ENCODE data around the gene SLU7. TPM values are rescaled to one million over a fixed set of nuclear protein-coding genes. Genes with fewer than 3 reads are reported as not detected.

SLU7 gene
- total RNA-seq, 1 experiment from 2014 or later = 62.8 TPM

DNA sequence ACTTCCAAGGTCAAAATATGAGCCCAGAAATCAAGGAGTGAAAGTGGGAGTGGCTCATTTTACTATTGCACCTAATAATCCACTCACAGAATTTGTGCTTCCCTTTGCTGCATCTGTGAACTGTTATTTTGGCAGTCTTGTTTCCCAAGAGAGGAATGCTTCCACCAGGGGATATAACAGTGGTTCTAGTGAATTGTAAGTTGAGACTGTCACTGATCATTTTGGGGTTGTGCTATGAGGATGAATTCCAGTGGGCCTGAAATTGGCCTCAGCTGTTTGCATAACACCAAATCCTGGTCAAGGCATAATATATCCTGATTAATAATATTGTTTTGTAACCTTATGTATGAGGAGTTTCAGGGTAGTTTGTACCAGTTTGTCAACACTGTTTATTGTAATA, 33.4 kb downstream of the SLU7 start:
- Mint-ChIP-seq H3K36me3 (ENCODE audit: insufficient read depth, unreplicated experiment) (no peaks in the 10 kb centered on the region), H3K27ac (ENCODE audit: unreplicated experiment) (no peak overlapping the region), H3K27me3 (ENCODE audit: unreplicated experiment) (peaks cover 24% of the 10 kb centered on the region), H3K4me3 (ENCODE audit: low read depth, unreplicated experiment) (no peak overlapping the region), H3K9me3 (ENCODE audit: low read depth, unreplicated experiment) (peaks cover 3% of the 10 kb centered on the region), H3K4me1 (ENCODE audit: low read depth, unreplicated experiment) (no peaks in the 10 kb centered on the region)
- TF ChIP-seq, protein P1, sequence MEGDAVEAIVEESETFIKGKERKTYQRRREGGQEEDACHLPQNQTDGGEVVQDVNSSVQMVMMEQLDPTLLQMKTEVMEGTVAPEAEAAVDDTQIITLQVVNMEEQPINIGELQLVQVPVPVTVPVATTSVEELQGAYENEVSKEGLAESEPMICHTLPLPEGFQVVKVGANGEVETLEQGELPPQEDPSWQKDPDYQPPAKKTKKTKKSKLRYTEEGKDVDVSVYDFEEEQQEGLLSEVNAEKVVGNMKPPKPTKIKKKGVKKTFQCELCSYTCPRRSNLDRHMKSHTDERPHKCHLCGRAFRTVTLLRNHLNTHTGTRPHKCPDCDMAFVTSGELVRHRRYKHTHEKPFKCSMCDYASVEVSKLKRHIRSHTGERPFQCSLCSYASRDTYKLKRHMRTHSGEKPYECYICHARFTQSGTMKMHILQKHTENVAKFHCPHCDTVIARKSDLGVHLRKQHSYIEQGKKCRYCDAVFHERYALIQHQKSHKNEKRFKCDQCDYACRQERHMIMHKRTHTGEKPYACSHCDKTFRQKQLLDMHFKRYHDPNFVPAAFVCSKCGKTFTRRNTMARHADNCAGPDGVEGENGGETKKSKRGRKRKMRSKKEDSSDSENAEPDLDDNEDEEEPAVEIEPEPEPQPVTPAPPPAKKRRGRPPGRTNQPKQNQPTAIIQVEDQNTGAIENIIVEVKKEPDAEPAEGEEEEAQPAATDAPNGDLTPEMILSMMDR (IDR thresholded peaks at IDR 0.05; ENCODE audit: unreplicated experiment) = no peak
- no TSS peak for BruUV-seq (replicated peaks)
- CTCF ChIA-PET = no interaction called here
- no peak for DNase-seq
- intact Hi-C loops (cut with micrococcal nuclease; ENCODE audit: unreplicated experiment) = no loop called here

DNA sequence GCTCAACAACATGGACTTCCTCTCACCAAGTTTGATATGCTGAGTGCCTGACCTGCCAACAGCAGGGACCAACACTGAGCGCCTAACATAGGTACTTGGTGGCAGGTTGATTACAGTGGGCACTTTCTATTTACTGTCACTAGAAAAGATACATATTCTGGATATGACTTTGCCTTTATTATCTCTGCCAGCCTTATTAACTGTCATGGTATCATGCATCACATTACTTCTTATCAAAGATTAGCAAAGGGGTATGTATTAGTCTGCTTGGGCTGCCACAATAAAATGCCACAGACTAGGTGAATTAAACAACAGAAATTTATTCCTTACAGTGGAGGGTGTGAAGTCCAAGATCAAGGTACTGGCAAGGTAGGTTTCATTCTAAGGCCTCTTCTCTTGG, 34.2 kb downstream of the SLU7 start:
- TF ChIP-seq, protein P1 (IDR thresholded peaks at IDR 0.05; ENCODE audit: unreplicated experiment) = no peak
- no peak overlapping the region for H3K4me3 Mint-ChIP-seq (ENCODE audit: low read depth, unreplicated experiment)
- no peaks in the 10 kb centered on the region for H3K36me3 Mint-ChIP-seq (ENCODE audit: insufficient read depth, unreplicated experiment)
- CTCF ChIA-PET = no interaction called here
- no peak overlapping the region for H3K27ac Mint-ChIP-seq (ENCODE audit: unreplicated experiment)
- no peaks in the 10 kb centered on the region for H3K4me1 Mint-ChIP-seq (ENCODE audit: low read depth, unreplicated experiment)
- peaks cover 32% of the 10 kb centered on the region for H3K27me3 Mint-ChIP-seq (ENCODE audit: unreplicated experiment)
- BruUV-seq (replicated peaks) = no TSS peak
- intact Hi-C loops (cut with micrococcal nuclease; ENCODE audit: unreplicated experiment) = no loop called here
- peaks cover 3% of the 10 kb centered on the region for H3K9me3 Mint-ChIP-seq (ENCODE audit: low read depth, unreplicated experiment)
- no peak for DNase-seq

DNA sequence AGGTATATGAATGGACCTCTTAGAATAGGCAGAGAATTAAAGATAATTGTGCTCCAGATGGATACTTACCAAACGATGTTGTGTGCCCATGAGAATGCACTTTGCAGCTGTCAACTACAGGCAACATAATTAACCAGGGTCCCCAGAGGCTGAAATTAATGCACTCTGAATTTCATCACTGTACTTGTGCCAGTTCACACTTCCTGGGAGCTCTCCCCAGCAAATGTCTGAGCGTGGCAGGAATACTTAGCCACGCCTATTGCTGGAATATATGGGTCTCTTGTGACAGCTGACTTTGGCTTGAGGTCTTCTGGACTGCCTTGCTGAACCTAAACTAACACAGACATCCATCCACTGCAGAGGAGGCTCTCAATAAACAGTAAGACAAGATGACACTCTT, 36.5 kb downstream of the SLU7 start:
- Mint-ChIP-seq H3K27me3 (ENCODE audit: unreplicated experiment) (peaks cover 43% of the 10 kb centered on the region), H3K4me1 (ENCODE audit: low read depth, unreplicated experiment) (no peaks in the 10 kb centered on the region), H3K36me3 (ENCODE audit: insufficient read depth, unreplicated experiment) (no peaks in the 10 kb centered on the region), H3K27ac (ENCODE audit: unreplicated experiment) (no peak overlapping the region), H3K4me3 (ENCODE audit: low read depth, unreplicated experiment) (no peak overlapping the region), H3K9me3 (ENCODE audit: low read depth, unreplicated experiment) (no peaks in the 10 kb centered on the region)
- DNase-seq = no peak
- no TSS peak for BruUV-seq (replicated peaks)
- intact Hi-C loops (cut with micrococcal nuclease; ENCODE audit: unreplicated experiment) = no loop called here
- TF ChIP-seq, protein P1 (IDR thresholded peaks at IDR 0.05; ENCODE audit: unreplicated experiment) = no peak
- CTCF ChIA-PET = no interaction called here

DNA sequence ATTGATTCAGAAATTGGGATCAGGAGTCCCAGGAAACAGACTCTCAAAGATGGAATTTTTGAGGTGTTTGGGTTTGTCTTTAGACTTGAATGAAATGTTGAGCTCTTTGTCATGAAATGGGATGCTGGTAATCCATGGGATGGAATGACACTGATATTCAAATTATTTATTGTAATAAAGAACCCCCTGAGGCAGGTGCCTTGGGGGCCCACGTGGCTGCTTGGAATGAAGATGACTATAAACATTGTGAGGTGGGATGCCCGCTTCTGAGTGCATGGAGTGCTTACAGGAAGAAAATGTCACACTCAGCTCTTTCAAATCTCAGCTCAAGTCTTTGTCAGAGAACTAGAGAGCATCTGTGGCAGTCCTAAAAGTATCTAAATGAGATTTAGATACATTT, 38.8 kb downstream of the SLU7 start:
- TF ChIP-seq, protein P1 (IDR thresholded peaks at IDR 0.05; ENCODE audit: unreplicated experiment) = no peak
- no peak overlapping the region for H3K27ac Mint-ChIP-seq (ENCODE audit: unreplicated experiment)
- H3K4me3 Mint-ChIP-seq (ENCODE audit: low read depth, unreplicated experiment) = no peak overlapping the region
- BruUV-seq (replicated peaks) = no TSS peak
- H3K4me1 Mint-ChIP-seq (ENCODE audit: low read depth, unreplicated experiment) = no peaks in the 10 kb centered on the region
- CTCF ChIA-PET = interaction anchor here (0.5 to 1.2 kb wide), 4 partner anchors 237 to 358 kb away, joined by 3 to 4 read pairs (median 4); no protein-coding TSS in a partner anchor
- peaks cover 66% of the 10 kb centered on the region for H3K27me3 Mint-ChIP-seq (ENCODE audit: unreplicated experiment)
- no peak for DNase-seq
- intact Hi-C loops (cut with micrococcal nuclease; ENCODE audit: unreplicated experiment) = no loop called here
- no peaks in the 10 kb centered on the region for H3K36me3 Mint-ChIP-seq (ENCODE audit: insufficient read depth, unreplicated experiment)
- H3K9me3 Mint-ChIP-seq (ENCODE audit: low read depth, unreplicated experiment) = no peaks in the 10 kb centered on the region

All from Calu3 (cell line).